SJCRH30 (cell line): ENCODE results near the gene GNG12. TPM values are rescaled to one million over a fixed set of nuclear protein-coding genes. Genes with fewer than 3 reads are reported as not detected.

Source experiments
- DNase-seq, 2 experiments: peaks; one replicate each; pipeline ENCODE4 v3.0.0-alpha.2; 2015 to 2020
- H3K27ac ChIP-seq: fragments of 250-450 bp; sonication (Bioruptor Pico); 2 replicates; pipeline ENCODE4 v1.5.1; 2020; ENCODE audit warnings: mild to moderate bottlenecking, moderate library complexity
- H3K27me3 ChIP-seq: fragments of 250-450 bp; sonication (Bioruptor Pico); 2 replicates; pipeline ENCODE4 v1.5.1; 2020; ENCODE audit warnings: mild to moderate bottlenecking, moderate library complexity
- H3K36me3 ChIP-seq: fragments of 250-450 bp; sonication (Bioruptor Pico); 2 replicates; pipeline ENCODE4 v1.5.1; 2020; ENCODE audit warnings: mild to moderate bottlenecking, moderate library complexity
- H3K4me1 ChIP-seq: fragments of 250-450 bp; sonication (Bioruptor Pico); 2 replicates; pipeline ENCODE4 v1.5.1; 2020; ENCODE audit warnings: mild to moderate bottlenecking, moderate library complexity
- H3K4me3 ChIP-seq: fragments of 250-450 bp; sonication (Bioruptor Pico); 2 replicates; pipeline ENCODE4 v1.5.1; 2020; ENCODE audit warnings: mild to moderate bottlenecking, moderate library complexity
- H3K9me3 ChIP-seq: fragments of 250-450 bp; sonication (Bioruptor Pico); replicated peaks from 2 replicates; pipeline ENCODE4 v1.5.1; 2020; ENCODE audit warnings: mild to moderate bottlenecking, moderate library complexity
- total RNA-seq: library from RNA; depleted of rRNA; stranded (reverse); fragments of >200 nt; shearing (Covaris generic); gene quantifications from 2 replicates; pipeline ENCODE4 v1.2.3, GENCODE V29; 2014

GNG12 gene
- total RNA-seq, 1 experiment from 2014 or later: 110 TPM

- Histone ChIP-seq H3K4me1 (no peaks in the 10 kb centered on the region), H3K4me3 (no peak overlapping the region), H3K27me3 (no peaks in the 10 kb centered on the region), H3K36me3 (no peaks in the 10 kb centered on the region), H3K27ac (no peak overlapping the region), H3K9me3 (0 out of 2 replicates have a peak, but pooled peaks cover 2% of the 10 kb centered on the region)
- DNase-seq: no peak
Observed at GRCh38 chr1:67792103-67792502, 41.2 kb downstream of the GNG12 start.

DNA sequence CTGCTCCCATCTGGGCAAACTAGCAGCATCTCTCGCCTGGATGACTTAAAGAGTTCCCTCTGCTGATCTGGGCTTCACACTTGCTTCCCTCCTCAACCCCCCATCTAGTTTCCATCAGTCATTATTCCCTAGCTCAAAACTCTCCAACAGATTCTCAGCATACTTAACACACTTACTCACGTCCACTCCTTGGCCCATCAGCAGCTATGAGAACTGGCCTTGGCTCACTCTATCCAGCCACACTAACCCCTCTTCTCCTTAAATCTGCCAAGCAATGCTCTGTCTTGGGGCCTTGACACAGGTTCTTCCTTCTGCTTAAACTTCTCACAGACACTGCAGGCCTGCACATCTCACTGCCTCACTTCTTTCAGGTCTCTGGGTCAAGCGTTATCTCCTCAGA, 41.6 kb downstream of the GNG12 start:
- Histone ChIP-seq H3K9me3 (no peaks in the 10 kb centered on the region), H3K36me3 (no peaks in the 10 kb centered on the region), H3K4me3 (no peak overlapping the region), H3K4me1 (no peaks in the 10 kb centered on the region), H3K27ac (no peak overlapping the region), H3K27me3 (no peaks in the 10 kb centered on the region)
- no peak for DNase-seq

- Histone ChIP-seq H3K36me3 (no peaks in the 10 kb centered on the region), H3K9me3 (no peaks in the 10 kb centered on the region), H3K4me1 (no peaks in the 10 kb centered on the region), H3K4me3 (no peak overlapping the region), H3K27me3 (no peaks in the 10 kb centered on the region), H3K27ac (no peak overlapping the region)
- no peak for DNase-seq
Observed at GRCh38 chr1:67791261-67791660, 42.0 kb downstream of the GNG12 start.

DNA sequence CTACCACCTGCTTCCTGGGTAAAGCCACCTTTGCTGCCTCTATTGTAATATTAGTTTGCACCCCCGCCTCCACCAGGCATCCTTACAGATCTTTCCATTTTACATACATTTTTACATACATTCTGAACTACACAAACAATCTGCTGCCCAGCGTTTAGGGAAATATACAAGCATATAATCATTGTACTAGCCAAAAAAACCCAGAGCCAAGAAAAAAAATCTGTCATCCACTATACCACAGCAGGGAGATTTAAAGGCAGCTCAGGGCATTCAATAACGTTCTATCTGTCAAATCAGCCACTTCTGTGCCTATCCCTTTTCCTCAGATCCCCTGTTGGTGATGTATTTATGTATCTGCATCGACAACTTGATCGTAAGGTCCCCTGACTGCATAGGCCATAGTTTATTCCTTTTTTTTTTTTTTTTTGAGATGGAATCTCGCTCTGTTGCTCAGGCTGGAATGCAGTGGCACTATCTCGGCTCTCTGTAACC, 43.0 kb downstream of the GNG12 start:
- H3K27me3 ChIP-seq: no peaks in the 10 kb centered on the region
- no peaks in the 10 kb centered on the region for H3K36me3 ChIP-seq
- no peak overlapping the region for H3K4me3 ChIP-seq
- no peak for DNase-seq
- no peaks in the 10 kb centered on the region for H3K4me1 ChIP-seq
- H3K9me3 ChIP-seq: no peaks in the 10 kb centered on the region
- no peak overlapping the region for H3K27ac ChIP-seq

DNA sequence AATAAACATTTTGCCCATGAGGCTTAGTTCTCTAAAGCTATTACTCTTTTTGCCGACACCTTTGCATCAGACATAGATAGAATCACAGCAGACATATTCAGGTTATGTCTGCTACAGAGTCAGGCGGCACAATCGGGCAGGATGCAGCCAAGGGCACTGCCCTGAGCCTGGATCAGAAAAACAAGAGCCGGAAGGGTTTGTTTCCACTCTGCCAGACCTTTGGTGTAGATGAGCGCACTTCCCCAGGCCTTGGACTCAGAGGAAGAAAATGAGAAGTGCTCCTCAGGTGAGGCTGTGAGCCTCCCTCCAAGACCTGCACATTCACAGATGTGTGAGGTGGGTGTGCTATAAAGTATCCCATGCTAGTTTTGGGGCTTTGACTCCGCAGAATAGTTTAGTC, 43.7 kb downstream of the GNG12 start:
- Histone ChIP-seq H3K9me3 (no peaks in the 10 kb centered on the region), H3K36me3 (no peaks in the 10 kb centered on the region), H3K27me3 (no peaks in the 10 kb centered on the region), H3K4me1 (no peaks in the 10 kb centered on the region), H3K27ac (no peak overlapping the region), H3K4me3 (no peak overlapping the region)
- no peak for DNase-seq

GRCh38 chr1:67788904-67789303, 44.4 kb downstream of the GNG12 start:
- Histone ChIP-seq H3K4me3 (no peak overlapping the region), H3K27ac (no peak overlapping the region), H3K4me1 (no peaks in the 10 kb centered on the region), H3K36me3 (no peaks in the 10 kb centered on the region), H3K27me3 (no peaks in the 10 kb centered on the region), H3K9me3 (no peaks in the 10 kb centered on the region)
- DNase-seq: no peak

GRCh38 chr1:67788238-67788790, 45.0 kb downstream of the GNG12 start:
- Histone ChIP-seq H3K4me1 (no peaks in the 10 kb centered on the region), H3K27ac (no peak overlapping the region), H3K27me3 (no peaks in the 10 kb centered on the region), H3K36me3 (no peaks in the 10 kb centered on the region), H3K4me3 (no peak overlapping the region), H3K9me3 (no peaks in the 10 kb centered on the region)
- no peak for DNase-seq

DNA sequence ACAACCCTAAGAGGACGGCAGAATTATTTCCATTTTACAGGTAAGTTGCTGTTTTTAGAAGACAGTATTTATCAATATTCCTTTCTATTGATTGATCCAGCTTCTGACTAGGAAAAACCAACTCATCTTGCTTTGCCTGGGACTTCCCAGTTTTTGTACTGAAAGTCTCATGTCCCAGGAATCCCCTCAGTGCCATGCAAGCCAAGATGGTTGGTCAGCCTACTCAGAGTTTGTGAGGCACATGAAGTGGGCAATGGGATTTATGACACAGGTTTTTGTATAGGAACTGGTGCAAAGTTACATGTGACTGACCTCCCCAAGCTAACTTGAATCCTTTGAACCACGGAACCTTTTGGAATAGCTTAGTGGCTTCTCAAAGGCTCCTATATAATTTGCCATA, 45.5 kb downstream of the GNG12 start:
- H3K4me3 ChIP-seq: no peak overlapping the region
- H3K4me1 ChIP-seq: no peaks in the 10 kb centered on the region
- H3K36me3 ChIP-seq: no peaks in the 10 kb centered on the region
- no peak for DNase-seq
- H3K27me3 ChIP-seq: no peaks in the 10 kb centered on the region
- H3K9me3 ChIP-seq: no peaks in the 10 kb centered on the region
- H3K27ac ChIP-seq: no peak overlapping the region

GRCh38 chr1:67785847-67786753, 47.2 kb downstream of the GNG12 start:
- H3K4me3 ChIP-seq: no peak overlapping the region
- H3K9me3 ChIP-seq: no peaks in the 10 kb centered on the region
- no peak overlapping the region for H3K27ac ChIP-seq
- H3K36me3 ChIP-seq: no peaks in the 10 kb centered on the region
- no peaks in the 10 kb centered on the region for H3K27me3 ChIP-seq
- H3K4me1 ChIP-seq: no peaks in the 10 kb centered on the region
- no peak for DNase-seq

GRCh38 chr1:67784545-67785186, 48.6 kb downstream of the GNG12 start:
- Histone ChIP-seq H3K27ac (no peak overlapping the region), H3K9me3 (no peaks in the 10 kb centered on the region), H3K27me3 (no peaks in the 10 kb centered on the region), H3K4me1 (no peaks in the 10 kb centered on the region), H3K36me3 (no peaks in the 10 kb centered on the region), H3K4me3 (no peak overlapping the region)
- no peak for DNase-seq

- Histone ChIP-seq H3K27me3 (no peaks in the 10 kb centered on the region), H3K4me3 (no peak overlapping the region), H3K9me3 (no peaks in the 10 kb centered on the region), H3K27ac (no peak overlapping the region), H3K36me3 (peaks cover 8% of the 10 kb centered on the region), H3K4me1 (no peaks in the 10 kb centered on the region)
- DNase-seq: no peak
Observed at GRCh38 chr1:67780637-67781036, 52.6 kb downstream of the GNG12 start.

DNA sequence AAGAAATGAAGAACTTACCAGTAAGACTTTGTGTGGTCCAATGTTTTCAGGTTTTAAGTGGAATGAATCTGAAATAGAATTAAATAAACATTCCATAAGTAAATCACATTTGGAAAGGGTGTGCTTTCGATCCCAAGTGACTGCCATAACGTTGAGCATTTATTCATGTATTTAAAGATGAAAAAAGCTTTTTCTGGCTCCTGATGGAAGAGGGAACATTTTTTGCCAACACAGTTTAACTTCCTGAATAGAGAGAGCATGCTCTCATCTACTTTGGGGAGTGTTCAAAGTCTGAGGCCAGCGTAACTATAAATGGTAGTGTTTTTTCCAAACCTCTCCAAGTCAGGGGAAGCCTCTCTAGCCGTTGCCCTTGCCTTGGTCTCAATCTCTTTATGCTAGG, 55.8 kb downstream of the GNG12 start:
- Histone ChIP-seq H3K36me3 (peaks cover 17% of the 10 kb centered on the region), H3K27me3 (no peaks in the 10 kb centered on the region), H3K27ac (no peak overlapping the region), H3K9me3 (no peaks in the 10 kb centered on the region), H3K4me3 (no peak overlapping the region), H3K4me1 (no peaks in the 10 kb centered on the region)
- DNase-seq: no peak

DNA sequence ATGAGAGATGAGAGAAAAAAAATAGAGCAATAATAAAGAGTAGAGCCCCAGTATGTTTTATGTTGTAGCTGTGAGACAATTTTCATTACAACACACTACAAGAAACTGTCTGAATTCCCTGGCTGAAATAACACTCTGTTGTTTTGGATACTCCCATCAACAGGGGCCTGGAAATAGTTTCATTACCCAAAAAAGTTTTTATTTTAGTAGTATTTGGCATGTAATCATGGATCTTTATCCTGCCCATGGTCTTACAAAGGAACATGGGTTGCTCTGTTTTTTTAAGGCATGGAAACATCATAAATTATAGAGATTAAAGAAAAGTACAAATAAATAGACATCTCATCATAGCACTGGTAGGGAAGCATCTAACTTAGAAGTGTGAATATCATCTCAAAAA, 56.3 kb downstream of the GNG12 start:
- DNase-seq: no peak
- Histone ChIP-seq H3K9me3 (no peaks in the 10 kb centered on the region), H3K27me3 (no peaks in the 10 kb centered on the region), H3K36me3 (peaks cover 17% of the 10 kb centered on the region), H3K4me3 (no peak overlapping the region), H3K27ac (no peak overlapping the region), H3K4me1 (no peaks in the 10 kb centered on the region)

DNA sequence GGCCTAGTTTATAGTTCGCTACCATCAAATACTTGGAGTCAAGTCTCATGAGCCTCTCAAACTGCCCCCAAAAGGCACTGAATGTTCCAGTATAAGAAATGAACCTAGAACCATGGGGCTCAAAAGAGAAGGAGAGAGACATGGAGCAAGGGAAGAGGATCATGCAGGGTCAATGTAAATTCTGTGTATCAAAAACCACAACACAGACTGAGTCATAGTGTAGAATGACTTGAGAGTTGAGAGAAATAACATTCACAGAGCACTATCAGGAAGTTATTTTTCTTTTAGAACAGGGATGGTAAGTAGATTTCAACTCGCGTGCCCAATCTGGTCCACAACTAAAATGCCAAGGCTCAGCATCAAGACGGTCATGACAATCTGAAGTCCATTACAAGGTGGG, 59.8 kb downstream of the GNG12 start:
- Histone ChIP-seq H3K27ac (no peak overlapping the region), H3K4me1 (no peaks in the 10 kb centered on the region), H3K36me3 (peaks cover 17% of the 10 kb centered on the region), H3K27me3 (no peaks in the 10 kb centered on the region), H3K9me3 (no peaks in the 10 kb centered on the region), H3K4me3 (no peak overlapping the region)
- no peak for DNase-seq

- H3K27ac ChIP-seq: no peak overlapping the region
Observed at GRCh38 chr1:67771749-67772148, 61.5 kb downstream of the GNG12 start.

More at GRCh38 chr1:67771749-67772148, 61.5 kb downstream of the GNG12 start:
- Histone ChIP-seq H3K27me3 (no peaks in the 10 kb centered on the region), H3K4me3 (no peak overlapping the region), H3K4me1 (peaks cover 7% of the 10 kb centered on the region; the same call in 1 of the 2 replicates), H3K36me3 (peaks cover 13% of the 10 kb centered on the region), H3K9me3 (no peaks in the 10 kb centered on the region)
- no peak for DNase-seq
